Embryonic facial prominence (tissue), 1 donor: ENCODE results near the gene LUC7L2.
"Not testable (repeated sequence)": the region's sequence is repeated elsewhere in the genome, so short reads cannot be mapped to it uniquely, and the experiment has no call there.

Experiments
- DNase-seq: peaks from one replicate; pipeline ENCODE4 v3.0.0-alpha.2; 2016; ENCODE audit errors: extremely low spot score

The LUC7L2 gene

DNA sequence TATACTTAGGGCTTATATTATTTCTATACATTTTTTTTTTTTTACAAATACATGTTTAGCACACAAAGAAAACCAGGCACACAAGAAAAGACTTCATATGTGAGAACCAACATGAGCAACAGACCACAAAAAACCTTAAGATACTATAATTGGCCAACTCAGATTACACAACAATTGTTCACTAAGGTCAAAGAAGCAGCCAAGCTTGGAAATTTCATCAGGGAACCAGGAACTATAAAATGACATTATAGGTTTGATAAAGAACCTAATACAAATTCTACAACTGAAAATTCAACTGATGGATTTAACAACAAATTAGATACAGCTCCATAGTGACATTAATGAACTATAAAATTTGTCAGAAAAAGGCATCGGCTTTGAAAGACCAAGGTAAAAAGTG, 4.4 kb upstream of the LUC7L2 start:
- DNase-seq, result no peak

DNA sequence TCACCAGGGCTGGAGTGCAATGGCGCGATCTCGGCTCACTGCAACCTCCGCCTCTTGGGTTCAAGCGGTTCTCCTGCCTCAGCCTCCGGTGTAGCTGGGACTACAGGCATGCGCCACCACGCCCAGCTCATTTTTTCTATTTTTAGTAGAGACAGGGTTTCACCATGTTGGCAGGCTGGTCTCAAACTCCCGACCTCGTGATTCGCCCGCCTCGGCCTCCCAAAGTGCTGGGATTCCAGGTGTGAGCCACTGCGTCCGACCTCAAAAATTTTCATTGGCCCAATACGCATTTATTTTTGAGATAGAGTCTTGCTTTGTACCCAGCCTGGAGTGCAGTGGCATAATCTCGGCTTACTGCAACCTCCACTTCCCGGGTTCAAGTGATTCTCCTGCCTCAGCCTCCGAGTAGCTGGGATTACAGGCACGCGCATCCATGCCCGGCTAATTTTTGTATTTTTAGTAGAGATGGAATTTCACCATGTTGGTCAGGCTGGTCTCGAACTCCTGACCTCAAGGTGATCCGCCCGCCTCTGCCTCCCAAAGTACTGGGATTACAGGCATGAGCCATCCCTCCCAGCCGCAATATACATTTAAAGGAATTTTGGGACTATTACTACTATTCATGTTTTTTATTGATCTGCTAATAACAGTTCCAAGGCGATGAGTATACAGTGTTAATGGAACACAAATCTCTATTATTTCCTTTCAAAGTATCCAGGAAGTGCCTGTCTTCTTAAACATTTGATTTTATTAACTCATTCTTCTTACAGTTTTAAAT, 1.8 kb upstream of the LUC7L2 start:
- DNase-seq, result not testable (repeated sequence)

DNA sequence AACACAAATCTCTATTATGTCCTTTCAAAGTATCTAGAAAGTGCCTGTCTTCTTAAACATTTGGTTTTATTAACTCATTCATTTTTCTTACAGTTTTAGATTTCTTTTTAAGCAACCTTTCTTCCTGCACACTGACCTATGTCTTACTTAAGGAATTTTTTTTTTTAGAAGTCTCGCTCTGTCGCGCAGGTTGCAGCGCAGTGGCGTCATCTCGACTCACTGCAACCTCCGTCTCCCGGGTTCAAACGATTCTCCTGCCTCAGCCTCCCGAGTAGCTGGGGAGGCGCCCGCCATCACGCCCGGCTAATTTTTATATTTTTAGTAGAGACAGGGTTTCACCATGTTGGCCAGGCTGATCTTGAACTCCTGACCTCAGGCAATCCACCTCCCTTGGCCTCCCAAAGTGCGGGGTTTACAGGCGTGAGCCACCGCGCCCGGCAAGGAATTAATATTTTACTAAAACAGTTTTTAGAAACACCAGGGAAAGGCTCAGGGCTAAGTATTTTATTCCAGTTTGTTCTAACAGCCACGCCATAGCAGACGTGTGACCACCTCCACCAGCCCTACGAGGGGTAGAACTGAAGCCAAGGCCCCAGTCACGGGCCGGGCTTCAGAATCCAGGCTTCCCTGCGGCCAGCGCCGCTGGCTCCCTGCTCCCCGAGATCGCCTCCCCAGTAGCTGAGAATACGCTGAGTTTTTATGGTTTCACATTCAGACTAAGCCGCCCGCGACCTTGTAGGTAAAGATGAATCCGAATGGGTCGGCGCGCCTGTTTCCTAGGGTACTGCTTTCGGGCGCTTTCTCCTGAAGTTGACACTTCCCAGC, 941 bp upstream of the LUC7L2 start:
- no peak for DNase-seq

DNA sequence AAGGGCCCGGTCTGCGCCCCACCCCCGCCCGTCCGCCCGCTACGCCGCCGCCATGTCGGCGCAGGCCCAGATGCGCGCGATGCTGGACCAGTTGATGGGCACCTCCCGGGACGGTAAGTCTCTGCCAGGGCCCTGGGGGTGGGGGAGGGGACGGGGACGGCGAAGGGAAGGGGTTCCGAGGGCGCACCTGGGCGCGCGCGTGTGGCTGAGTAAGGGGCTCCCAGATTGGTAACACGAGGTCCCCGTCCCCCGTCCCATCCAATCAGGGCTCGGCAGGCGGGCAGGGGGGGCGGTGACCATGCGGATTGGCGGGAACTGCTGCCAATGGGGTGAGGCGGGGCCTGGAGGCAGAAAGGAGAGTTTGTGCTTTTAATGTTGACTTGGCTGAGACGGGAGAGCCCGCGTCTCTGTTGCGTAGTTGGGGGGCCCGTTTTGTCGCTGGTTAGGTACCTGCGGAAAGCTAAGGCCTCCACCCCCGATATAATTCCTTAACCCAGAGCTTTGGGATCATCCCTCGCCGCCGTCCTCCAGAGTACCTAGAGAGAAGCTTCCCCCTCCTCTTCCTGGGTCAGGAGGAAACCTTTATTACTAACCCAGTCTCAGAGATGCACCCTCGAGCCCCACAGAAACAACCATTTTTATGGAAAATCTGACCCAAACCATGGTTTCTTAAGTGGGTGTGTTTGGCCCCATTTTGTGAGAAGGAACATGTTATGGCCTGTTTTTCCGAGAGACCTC, 685 bp downstream of the LUC7L2 start:
- DNase-seq, result peak; percentile 95

DNA sequence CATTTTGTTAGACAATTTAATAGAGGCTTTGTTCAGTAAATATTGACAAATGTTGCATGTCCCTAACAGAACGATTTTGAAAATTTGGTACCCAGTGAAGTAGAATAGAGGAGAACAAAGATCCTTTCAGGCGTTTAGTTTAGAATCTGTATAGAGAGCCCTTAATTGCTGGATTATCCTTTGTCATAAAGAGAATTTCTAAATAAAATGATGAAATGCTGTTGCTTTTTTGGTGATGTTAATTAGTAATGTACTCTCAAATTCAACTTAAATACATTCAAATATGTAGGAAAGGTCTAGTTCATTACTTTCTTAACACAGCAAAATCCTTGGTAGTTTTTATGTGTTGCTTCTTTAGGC, 1.2 kb downstream of the LUC7L2 start:
- DNase-seq, result no peak

DNA sequence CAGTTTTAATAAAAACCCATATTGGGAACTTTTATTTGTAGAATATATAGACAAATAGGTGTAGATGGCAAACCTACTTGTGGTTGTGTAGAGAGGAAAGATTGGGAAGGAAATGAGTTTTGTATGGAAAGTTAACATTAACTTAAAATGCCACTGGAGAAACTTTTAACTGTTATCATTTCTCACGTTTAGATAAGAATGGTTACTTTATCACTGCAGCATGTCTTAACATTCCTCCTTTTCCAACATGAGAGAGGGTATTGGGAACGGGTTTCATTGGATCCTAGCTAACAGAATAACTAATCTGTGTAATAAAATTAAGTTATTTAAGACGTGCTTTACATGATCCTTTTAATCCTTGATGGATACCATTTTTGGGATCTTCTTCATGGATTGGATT, 1.8 kb downstream of the LUC7L2 start:
- no peak for DNase-seq

DNA sequence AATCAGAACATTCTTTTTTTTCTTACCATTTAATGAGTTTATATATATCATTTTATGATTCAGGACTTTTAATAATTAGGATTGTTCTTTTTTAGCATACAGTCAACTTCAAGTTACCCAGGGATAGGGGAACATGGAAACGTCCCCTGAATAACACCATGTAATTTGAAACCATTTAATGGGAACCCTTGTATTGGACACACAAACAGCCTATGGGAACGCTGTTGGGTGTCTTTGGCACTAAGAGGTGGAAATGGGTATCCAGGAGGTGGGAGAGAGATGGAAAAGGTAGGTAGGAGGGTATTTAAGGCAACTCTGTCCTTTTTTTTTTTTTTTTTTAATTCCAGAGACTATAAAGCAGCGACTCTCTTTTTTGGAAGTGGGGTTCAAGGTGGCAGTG, 2.6 kb downstream of the LUC7L2 start:
- no peak for DNase-seq

DNA sequence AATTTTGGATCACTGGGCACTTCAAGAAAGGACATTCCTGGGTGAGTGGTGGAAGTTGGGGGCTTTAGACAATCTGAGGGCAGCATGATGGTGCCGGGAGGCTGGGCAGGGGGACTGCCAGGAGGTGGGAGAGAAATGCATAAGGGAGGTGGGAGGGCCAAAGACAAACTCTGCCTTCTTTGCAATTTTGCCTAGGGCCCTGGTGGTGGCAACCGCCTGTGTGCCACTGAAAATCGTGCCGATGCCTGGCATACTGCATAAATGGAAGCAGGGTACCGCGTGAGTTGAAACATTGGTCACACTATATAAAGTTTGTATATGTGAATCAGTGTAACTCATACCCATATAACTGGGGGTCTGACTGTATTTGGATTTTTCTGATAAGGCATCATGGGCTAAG, 3.3 kb downstream of the LUC7L2 start:
- DNase-seq, result no peak

DNA sequence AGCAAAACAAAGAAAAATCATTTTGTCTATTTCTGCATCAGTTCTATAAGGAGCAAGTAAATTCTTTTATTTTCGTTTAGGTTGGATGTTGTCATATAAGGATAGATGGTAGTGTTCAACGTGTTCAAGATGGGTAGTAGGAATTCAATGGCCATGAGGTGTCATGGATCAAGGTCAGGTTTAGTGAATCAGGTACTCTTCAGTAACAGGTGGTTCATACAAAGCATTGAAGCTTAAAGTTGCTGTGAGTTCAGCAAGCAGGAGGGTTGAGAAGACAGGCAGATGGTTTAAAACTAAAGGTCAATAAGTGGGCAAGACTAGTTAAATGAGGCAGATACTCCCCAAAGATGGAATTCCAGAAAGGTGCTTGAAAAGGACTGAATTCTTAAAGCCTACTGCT, 5.6 kb downstream of the LUC7L2 start:
- DNase-seq, result no peak

DNA sequence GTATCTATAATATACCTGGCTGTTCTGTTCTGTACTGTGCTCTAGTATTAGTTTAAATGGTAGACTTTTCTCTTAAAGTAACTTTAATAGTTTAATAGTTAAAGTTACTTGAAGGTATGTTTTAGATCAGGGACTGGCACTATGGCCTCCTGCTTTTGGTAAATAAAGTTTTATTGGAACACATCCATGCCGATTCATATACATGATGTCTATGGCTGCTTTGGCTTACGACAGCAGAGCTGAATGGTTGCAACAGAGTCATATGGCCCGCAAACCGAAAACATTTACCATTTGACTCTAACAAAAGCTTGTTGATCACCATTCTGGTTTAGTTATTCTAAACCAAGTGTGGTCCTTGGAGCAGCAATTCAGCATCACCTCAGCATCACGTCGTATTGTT, 6.7 kb downstream of the LUC7L2 start:
- no peak for DNase-seq

DNA sequence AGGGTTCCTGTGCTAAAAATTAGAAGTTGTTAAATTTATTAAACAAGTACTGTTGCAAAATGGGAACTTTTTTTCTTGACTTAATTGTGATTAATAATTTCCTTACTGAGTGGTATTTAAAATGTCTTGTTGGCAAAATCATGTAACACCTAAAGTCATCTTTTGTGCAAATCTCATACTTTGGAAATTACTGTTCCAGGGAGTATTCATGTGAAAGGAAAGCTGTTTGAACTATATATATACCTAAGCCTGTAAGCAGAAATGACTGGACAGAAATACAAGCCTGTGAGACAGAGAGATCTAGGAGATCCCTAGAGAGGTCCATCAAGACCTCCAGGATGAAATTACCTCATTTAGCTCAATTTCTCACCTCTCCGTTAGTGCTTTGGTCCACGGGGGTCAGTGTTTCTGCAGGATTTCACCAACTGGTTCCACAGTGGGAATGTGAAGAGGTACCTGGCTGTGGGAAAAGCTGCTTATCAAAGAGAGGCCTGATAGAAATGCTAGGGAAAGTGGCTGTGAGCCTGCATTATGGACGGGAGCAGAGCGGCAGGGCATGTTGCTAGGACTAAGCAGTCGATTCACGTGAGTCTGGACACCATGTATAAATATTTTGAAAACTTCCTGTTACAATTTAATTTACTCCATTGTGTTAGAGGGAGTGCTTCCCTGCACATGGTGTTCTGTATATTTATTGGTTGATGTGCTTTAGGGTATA, 7.9 kb downstream of the LUC7L2 start:
- no peak for DNase-seq

DNA sequence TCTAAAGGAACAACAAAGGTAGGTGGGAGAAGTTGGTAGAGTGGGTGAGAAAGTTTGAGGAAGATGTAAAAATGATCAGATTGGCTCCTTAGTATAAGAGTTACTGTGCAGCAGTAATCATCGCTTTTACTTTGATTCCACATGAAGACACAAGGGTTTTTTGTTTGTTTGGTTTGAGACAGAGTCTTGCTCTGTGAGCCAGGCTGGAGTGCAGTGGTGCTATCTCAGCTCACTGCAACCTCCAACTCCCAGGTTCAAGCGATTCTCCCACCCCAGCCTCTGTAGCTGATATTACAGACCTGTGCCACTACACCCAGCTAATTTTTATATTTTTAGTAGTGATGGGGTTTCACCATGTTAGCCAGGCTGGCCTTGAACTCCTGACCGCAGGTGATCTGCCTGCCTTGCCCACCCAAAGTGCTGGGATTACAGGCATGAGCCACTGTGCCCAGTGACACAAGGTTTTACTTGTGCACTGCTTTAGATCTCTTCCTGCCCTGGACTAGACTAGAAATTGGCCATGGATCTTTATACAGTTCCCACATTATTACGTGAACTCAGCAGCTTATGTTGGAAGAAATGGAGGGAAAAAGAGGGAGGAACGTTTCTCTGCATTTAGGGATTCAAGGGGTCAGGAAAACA, 10.7 kb downstream of the LUC7L2 start:
- no peak for DNase-seq

DNA sequence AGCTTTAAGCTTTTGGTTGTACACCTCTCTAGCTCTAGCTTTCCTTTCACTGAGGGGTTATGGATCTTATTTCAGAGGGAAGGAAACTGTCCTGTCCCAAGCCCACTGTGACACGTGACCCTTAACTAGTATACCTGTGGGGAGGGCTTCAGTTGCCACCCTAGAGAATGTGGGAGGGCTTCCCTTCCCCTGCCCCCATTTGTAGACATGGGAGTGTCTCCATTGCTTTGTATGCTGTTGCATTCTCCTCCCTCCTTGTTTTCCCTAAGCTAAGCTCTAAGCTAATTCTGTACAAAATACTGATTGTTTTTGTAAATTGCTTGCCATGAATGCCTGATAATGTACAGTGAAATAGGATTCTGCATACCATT, 11.2 kb downstream of the LUC7L2 start:
- no peak for DNase-seq

DNA sequence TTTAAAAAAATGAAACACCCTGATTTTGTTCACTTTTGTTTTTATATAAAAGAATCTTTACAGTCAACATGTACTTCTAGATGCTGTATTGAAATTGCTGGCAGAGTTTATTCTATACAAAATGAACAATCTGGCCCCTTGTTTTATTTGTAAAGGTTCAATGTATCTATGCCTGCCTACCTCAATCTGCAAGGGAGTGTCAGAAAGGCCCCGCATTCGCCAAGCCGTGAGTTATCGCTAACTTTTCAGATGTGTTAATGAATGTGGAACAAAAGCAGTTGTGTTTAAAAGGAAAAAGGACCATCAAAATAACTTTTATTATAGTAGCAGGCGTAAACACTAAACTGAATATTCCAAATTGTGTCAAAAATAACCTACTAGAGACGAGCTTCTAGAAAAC, 14.6 kb downstream of the LUC7L2 start:
- DNase-seq, result no peak

DNA sequence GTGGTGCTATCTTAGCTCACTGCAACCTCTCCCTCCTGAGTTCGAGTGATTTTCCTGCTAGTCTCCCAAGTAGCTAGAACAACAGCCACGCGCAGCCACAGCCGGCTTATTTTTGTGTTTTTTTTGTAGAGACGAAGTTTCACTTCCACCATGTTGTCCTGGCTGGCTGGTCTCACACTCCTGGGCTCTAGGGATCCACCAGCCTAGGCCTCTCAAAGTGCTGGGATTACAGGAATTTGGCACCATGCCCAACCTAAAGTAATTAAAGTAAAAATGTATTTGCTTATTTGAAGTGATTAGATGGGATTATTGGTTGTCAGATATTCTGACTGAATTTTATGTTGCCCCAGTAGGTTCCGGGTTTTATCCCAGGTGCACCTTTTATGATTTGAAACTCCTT, 22.7 kb downstream of the LUC7L2 start:
- no peak for DNase-seq

DNA sequence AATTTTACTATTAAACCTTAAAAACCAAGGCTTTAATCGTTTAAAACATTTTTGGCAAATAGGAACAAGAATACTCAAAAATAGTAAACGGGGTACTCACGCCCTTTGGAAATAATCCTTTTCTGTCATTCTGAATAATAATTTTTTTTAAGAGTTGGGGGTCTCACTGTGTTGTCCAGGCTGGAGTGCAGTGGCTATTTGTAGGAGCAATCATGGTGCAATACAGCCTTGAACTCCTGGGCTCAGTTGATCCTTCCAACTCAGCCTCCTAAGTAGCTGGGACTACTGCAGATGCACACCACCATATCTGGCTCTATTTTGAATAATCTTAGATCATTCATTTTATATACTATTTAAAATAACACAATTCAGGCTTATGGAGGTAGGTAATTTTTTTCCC, 24.9 kb downstream of the LUC7L2 start:
- DNase-seq, result no peak

DNA sequence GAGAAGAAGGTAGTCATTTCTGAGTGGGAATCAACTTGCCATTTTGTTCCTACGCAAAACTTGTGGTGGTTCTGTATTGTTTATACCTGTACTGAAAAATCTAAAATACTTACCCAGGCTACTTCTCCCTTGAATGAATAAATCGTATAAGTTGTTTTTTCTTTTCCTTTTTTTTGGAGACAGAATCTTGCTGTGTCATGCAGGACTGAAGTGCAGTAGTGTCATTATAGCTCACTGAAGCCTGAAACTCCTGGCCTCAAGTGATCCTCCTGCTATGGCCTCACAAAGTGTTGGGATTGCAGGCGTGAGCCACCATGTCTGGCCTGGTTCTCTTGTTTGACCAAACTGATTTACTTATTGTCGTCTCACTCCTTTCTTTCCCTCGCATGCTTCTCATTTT, 27.9 kb downstream of the LUC7L2 start:
- DNase-seq, result no peak

DNA sequence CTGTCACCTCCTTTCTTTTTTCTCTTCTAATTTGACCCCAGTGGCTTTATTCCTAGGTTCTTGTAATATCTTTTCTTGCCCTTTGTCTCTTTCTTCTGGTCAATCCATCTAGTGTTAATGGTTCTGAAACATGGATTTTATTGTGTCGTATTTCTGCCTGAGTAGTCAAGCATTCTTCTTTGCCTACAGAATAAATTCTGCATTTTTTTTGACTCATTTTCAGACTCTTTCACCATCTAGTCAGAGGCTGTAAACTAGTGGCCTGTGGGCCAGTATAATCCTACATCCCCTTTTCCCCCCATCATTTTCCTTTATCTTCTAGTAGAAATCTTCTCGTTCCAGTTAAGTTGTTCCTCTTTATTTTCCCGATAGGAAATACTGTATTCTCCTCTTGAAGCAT, 29.4 kb downstream of the LUC7L2 start:
- no peak for DNase-seq

DNA sequence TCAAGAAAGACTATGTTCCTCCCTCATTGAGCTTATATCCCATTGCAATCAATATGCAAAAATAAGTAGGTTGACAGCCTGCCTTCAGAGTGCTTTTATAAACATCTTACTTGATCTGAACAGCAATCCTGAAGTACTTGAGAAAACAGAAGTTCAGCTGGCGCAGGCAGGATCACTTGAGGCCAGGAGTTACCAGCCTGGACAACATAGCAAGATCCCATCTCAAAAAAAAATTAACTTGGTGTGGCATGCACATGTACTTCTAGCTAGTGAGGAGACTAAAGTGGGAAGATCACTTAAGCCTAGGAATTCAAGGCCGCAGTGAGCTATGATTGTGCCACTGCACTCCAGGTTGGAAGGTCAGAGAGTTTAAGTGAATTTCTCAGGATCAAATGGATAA, 30.1 kb downstream of the LUC7L2 start:
- no peak for DNase-seq

DNA sequence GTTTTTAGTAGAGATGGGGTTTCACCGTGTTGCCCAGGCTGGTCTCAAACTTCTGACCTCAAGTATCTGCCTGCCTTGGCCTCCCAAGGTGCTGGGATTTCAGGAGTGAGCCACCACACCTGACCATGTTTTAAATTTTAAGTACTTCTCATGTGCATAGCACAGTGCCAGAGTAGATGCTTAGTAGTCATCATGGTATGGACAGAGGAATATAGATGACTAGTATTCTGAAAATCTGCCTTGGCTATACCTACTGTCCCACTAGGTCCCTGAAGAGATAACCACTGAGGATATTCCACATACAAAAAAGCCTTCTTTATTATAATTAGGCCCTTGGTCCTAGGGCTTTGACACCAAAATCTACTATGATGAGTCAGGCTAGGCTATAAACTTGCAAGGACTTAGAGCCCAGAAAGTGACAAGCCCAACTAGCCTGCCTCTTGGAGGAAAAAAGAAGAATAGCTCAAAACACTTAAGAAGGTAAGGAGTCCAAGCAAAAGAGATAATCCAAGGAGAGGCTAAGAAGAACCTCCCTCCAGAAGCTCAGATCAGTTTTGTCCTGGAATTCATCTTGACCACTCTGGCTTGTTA, 34.0 kb downstream of the LUC7L2 start:
- no peak for DNase-seq

DNA sequence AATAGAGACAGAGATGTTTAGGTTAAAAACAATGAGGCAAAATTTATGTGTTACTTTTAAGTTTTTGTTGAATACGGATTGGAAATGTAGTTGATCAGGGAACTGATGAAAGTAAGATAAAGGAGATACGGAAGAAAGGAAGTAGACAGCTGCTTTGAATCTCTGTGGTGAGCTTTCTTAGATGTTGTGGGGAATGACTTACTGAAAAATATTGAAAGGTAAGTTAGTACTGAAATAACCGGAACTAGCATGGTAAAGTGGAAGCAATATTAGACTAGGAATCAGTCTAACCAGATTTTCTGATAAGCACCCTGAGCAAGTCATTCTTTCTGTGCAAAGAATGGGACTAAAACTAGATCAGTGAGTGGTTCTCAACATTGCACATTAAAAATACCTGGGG, 34.8 kb downstream of the LUC7L2 start:
- no peak for DNase-seq
